ENCODE data around the gene NAV2. TPM values are rescaled to one million over a fixed set of nuclear protein-coding genes. Genes with fewer than 3 reads are reported as not detected.

NAV2 gene
- total RNA-seq, 1 donor from 2014 or later: 32.0 TPM

- ATAC-seq: peak; percentile 45
- DNase-seq (ENCODE audit: low spot score): no peak
Observed at GRCh38 chr11:19827399-19828135, 114.9 kb downstream of the NAV2 start.

GRCh38 chr11:19828382-19829108 is 115.9 kb downstream of the NAV2 start:
- DNase-seq (ENCODE audit: low spot score): no peak
- ATAC-seq: peak; percentile 32

DNA sequence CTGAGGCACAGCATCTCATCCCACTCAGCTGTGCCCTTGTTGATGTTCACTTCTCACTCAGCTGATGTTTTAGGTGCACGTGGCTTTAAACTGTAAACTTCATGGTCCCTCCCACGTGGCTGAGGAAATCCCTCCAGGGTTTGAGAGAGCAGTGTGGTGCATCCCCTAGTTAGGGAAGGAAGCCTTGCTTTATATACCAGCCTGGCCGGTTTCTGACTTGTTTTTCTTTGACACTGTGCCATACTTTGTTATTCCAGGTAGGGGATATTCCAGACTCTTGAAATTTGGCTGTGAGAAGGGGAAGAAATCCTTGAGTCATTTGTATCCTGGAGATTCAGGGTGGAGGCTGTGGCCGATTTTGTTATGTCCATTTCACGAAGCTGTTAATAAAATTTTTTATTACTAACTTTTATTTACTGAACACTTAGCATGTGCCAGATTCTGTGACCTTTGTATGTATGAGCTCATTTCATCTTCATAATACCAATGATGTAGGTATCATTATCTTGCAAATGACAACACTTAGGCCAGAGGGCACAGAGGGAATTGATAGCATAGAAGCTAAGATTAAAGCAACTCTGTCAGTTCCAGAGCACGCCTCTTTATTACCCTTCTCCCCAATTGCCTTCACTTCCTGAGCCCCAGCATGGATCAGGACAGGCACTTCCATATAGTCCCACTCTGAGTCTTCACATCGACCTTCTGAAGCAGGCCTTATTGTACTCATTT is 116.6 kb downstream of the NAV2 start:
- ATAC-seq (peak; percentile 31), DNase-seq (ENCODE audit: low spot score) (no peak)

DNA sequence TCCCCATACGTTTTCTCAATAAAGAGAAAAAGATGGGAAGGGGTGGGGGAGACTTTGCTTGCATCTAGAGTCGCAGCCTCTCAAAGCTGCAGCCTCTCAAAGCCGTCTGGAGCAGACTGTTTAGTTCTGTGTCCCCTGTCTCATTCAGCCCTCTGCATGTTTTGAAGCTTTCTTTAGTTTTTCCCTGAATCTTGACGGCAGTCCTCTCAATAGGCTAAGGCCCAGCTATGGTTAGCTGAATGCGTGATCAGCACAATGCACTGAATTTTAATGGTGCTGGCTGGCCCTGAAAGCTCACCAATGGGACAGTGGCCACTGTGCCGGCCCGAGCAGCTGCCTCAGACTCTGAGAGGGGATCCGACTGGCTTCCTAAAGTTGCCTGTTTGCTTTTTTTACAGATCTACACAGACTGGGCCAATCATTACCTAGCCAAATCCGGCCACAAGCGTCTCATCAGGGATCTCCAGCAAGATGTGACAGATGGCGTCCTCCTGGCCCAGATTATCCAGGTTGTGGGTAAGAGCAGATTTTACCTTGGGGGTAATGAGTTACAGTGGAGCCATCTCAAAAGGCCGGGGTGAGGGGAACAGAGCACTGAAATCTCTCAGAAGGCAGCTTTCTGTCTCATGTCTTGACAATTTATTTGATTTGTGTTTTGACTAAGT is 119.6 kb downstream of the NAV2 start:
- ATAC-seq (no peak), DNase-seq (ENCODE audit: low spot score) (no peak)

- ATAC-seq (no peak), DNase-seq (ENCODE audit: low spot score) (no peak)
Observed at GRCh38 chr11:19832901-19833300, 120.3 kb downstream of the NAV2 start.

GRCh38 chr11:19834771-19835170 is 122.1 kb downstream of the NAV2 start:
- no peak for ATAC-seq
- no peak for DNase-seq (ENCODE audit: low spot score)

DNA sequence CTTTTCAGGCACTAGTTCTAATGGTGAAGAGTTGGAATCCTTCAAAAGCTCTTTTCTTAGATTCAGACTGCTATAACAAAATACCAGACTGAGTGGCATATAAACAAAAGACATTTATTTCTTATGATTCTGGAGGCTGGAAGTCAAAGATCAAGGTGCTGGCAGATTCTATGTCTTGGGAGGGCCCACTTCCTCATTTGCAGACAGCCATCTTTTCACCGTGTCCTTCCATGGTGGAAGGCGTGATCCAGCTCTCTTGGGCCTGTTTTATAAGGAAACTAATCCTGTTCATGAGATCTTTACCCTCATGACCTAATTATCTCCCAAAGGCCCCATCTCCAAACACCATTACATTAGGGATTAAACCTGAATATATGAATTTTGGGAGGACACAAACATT is 124.0 kb downstream of the NAV2 start:
- DNase-seq (ENCODE audit: low spot score): no peak
- ATAC-seq: no peak

DNA sequence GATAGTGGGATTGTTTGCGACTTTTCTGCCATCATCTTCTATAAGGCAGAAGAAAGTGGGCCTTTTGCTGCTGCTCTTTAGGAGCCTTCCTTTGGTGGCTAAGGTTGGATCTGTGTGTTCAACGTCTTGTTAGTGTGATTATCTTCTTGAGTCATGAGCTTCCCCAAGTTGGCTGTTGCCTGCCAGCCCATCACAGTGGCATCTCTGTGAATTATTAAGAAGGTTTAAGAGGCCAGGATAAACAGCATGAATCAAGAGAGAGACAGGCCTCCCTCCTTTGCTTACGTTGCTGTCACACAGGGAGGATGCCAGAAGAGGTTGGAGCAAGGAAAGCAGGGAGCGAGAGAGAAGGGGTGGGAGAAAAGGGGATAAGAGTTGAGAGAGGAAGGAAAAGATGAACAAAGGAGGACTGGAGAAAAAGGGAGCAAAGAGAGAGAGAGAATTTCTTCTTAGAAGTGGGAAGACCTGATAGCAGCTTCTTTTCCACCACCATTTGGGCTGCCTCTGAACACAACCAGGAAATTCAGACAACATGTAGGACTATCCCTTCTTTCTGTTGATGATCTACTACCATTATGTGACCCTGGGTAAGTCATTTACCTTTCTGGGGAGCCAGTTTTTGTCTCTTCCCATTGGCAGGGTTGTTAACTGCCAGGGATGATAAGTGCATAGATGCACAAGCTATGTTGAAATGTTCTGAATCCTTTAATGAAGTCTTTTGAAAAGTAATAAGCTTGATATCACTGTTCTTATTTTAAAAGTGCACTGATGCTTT is 126.5 kb downstream of the NAV2 start:
- ATAC-seq (no peak), DNase-seq (ENCODE audit: low spot score) (no peak)

DNA sequence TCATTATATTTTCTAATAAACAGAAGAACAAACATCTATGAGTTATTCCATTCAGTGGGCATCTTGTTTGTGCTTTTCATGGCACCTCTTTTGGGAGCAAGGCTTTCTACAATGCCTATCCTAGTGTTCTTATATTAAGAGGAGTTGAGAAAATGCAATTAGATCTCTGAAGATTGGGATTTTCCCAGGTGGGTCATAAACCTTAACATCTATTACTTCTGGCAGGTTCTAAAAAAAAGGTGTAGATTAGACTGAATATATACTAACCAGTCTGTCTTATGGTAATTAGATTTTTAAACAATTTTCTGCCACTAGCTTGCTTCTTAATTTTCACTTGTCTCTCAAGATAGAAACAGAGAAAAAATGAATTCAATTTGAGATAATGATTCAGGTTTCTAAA is 128.3 kb downstream of the NAV2 start:
- no peak for ATAC-seq
- DNase-seq (ENCODE audit: low spot score): no peak

GRCh38 chr11:19842505-19842904 is 129.9 kb downstream of the NAV2 start:
- ATAC-seq (no peak), DNase-seq (ENCODE audit: low spot score) (no peak)

DNA sequence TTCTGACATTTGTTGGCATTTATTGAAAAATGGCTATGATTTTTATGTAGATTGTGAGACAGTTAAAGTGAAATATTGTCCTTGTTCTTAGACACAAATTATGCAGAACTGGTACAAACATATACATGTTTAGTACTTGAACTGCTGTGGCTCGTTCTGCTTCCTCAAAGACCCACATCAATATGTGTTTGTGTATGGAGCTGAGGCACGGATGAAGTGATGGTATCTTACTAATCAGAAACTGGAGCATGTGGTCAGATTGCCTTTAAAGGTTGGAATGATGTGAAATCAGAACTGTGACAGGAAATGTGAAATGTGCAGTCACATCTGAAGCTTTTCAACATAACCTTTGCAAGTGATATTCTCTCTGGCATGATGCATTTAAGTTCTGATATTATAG is 130.4 kb downstream of the NAV2 start:
- DNase-seq (ENCODE audit: low spot score) (no peak), ATAC-seq (no peak)

- no peak for ATAC-seq
- DNase-seq (ENCODE audit: low spot score): no peak
Observed at GRCh38 chr11:19844012-19844411, 131.4 kb downstream of the NAV2 start.

DNA sequence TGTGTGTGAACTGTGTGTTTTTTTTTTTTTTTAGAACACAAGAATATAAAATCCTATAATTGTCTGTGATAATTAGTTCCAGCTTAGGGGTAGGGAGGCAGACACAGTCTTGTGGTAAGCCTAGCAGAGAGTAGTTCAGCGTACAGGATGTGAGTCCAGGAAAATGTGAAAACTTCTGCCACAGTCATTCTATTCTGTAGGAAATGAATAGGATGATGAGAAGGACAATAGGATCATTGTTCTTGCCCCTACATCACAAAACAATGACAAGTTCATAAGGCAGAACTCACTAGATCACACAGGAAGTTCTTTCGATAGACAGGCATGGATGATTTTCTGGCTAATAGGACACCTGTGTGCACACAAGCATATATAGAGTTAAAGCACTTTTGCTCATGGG is 132.2 kb downstream of the NAV2 start:
- ATAC-seq (no peak), DNase-seq (ENCODE audit: low spot score) (no peak)

DNA sequence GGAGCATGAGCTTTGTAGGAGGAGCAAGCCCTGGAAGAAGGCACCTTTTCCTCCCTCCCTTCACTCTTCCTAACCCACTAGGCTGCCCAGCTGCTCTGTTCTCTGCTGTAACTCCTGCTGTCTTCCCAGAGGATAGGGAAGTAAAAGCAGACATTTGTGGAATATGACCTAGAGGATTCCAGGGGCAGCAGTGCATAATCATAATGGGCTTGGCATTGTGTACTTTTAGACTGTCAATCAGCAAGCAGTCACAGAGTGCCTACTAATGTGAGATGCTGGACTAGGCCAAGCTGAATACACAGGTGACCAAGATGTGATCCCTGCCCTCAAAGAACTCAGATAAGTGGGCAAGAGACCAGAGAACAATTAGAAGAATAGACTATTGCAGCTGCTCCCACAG is 133.0 kb downstream of the NAV2 start:
- no peak for ATAC-seq
- no peak for DNase-seq (ENCODE audit: low spot score)

GRCh38 chr11:19846654-19847305 is 134.1 kb downstream of the NAV2 start:
- no peak for ATAC-seq
- DNase-seq (ENCODE audit: low spot score): no peak

GRCh38 chr11:19848219-19848618 is 135.6 kb downstream of the NAV2 start:
- DNase-seq (ENCODE audit: low spot score) (no peak), ATAC-seq (no peak)

DNA sequence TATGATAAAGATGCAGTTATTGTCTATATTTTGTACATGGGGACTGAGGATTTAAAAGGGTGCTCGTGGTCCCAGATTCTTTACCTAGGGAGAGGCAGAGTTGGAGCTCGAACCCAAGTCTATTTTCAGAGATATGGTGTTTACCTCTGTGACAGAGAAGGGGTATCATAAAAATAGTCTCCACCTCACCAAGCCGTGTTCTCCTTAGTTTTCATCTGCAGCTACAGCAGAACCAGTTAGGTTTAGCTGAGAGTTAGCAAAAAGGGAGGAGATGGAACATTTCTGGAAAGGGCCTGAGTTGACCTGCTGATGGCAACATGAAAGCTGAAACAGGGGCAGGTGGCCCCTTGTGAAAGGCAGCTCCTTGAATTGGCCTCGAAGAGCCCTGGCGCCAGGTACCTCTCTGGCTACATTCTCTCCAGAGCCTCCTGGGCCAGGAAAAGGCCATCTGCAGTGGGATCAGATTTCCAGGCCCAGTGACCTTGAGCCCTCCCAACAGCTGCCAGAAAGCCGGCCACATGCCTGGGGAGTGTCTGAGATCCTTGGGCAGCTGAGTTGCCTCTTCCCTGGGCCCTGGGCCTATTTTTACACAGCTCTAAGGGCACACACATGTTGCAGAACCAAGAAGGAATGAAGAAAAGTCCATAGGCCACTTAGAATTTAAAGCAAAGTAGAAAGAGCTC is 136.6 kb downstream of the NAV2 start:
- DNase-seq (ENCODE audit: low spot score): no peak
- ATAC-seq: peak; percentile 71

DNA sequence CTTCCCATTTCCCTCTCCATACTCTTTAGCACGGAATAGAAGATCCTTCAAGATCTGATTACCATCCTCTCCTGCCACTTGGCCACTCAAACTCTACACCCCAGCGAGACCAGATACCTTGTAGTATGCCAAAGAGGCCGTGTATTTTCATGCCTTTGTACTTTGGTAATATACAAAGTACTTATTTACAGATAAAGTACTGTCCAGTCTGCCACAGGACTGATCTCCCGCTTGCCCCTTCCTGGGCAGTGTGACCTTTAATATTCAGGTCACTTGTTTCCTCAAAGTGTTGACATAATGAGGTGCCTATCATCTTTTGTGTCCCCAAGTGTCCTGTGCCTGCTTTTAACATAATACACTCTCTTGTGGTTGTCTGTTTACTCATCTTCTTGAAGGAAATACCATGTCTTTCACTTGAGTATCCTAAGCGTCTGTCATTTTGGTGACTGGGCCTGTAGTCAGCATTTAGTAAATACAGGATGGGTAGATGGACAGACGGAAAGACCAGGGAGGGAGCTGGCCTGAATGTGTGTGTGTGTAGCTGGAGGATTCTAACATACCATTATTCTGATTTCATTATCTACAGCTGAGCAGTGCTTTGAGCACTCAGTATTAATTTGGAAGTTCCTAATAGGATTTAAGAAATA is 137.4 kb downstream of the NAV2 start:
- DNase-seq (ENCODE audit: low spot score) (no peak), ATAC-seq (peak; percentile 66)

DNA sequence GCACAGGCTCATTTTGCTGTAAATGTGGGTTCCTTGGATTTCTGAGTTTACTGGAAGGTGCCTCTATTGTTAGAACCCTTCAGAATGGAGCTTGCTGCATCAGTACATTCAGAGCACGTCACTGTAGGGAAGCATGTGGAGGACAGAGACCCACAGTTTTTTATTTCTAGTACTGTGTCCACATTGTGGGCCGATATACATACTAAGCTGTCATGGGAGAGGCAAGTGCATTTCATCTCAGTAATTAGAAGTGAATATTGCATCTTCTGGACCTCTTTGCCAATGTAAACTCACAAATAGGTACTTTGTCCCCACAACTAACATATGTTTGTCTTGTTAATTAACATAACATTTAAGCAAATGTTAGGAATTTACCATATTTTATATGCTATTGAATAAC is 139.7 kb downstream of the NAV2 start:
- no peak for ATAC-seq

More for the DNA sequence above, 139.7 kb downstream of the NAV2 start:
- no peak for DNase-seq (ENCODE audit: low spot score)
